ENCODE measurements around the gene SMARCC1. TPM values are rescaled to one million over a fixed set of nuclear protein-coding genes. Genes with fewer than 3 reads are reported as not detected.

The SMARCC1 gene
- total and polyA plus RNA-seq, 2 donors from 2014 or later, result 11.6 to 80.4 TPM

- Histone ChIP-seq H3K4me1 (ENCODE audit: control insufficient read depth in 2 of 3, insufficient read depth in 2 of 3, low read depth in 1 of 3, low read length in 3 of 3) (no peaks in the 10 kb centered on the region), H3K36me3 (ENCODE audit: control insufficient read depth in 2 of 3, insufficient read depth in 3 of 3, low read length in 3 of 3) (peaks cover 5 to 30% (median 6%) of the 10 kb centered on the region in 3 donors), H3K27ac (ENCODE audit: low read depth in 2 of 2, low read length in 2 of 2) (no peak overlapping the region), H3K9ac (ENCODE audit: low read length in 3 of 3) (no peak overlapping the region), H3K9me3 (ENCODE audit: control insufficient read depth in 2 of 3, insufficient read depth in 1 of 3, low read length in 3 of 3) (no peaks in the 10 kb centered on the region), H3K27me3 (ENCODE audit: control insufficient read depth, insufficient read depth, low read length) (no peaks in the 10 kb centered on the region), H3K4me3 (ENCODE audit: low read length in 3 of 3) (no peak overlapping the region)
- intact Hi-C loops (cut with DNase I), result no loop called here
- DNase-seq (no peak), FAIRE-seq (no peak)
- TF ChIP-seq CTCF (IDR thresholded peaks at IDR 0.05; ENCODE audit: borderline replicate concordance, extremely low read depth, insufficient read depth), result no peak
Measured at GRCh38 chr3:47603332-47603731, 178.4 kb downstream of the SMARCC1 start.

GRCh38 chr3:47601281-47601680 lies 180.4 kb downstream of the SMARCC1 start:
- intact Hi-C loops (cut with DNase I), result no loop called here
- Histone ChIP-seq H3K9me3 (ENCODE audit: control insufficient read depth in 2 of 3, insufficient read depth in 1 of 3, low read length in 3 of 3) (no peaks in the 10 kb centered on the region), H3K27me3 (ENCODE audit: control insufficient read depth, insufficient read depth, low read length) (no peaks in the 10 kb centered on the region), H3K4me3 (ENCODE audit: low read length in 3 of 3) (no peak overlapping the region), H3K36me3 (ENCODE audit: control insufficient read depth in 2 of 3, insufficient read depth in 3 of 3, low read length in 3 of 3) (peaks cover 4 to 26% (median 7%) of the 10 kb centered on the region in 3 donors), H3K4me1 (ENCODE audit: control insufficient read depth in 2 of 3, insufficient read depth in 2 of 3, low read depth in 1 of 3, low read length in 3 of 3) (no peaks in the 10 kb centered on the region), H3K27ac (ENCODE audit: low read depth in 2 of 2, low read length in 2 of 2) (no peak overlapping the region), H3K9ac (ENCODE audit: low read length in 3 of 3) (no peak overlapping the region)
- DNase-seq, result no peak
- no peak for TF ChIP-seq CTCF (IDR thresholded peaks at IDR 0.05; ENCODE audit: borderline replicate concordance, extremely low read depth, insufficient read depth)
- FAIRE-seq, result no peak

- TF ChIP-seq CTCF (IDR thresholded peaks at IDR 0.05; ENCODE audit: borderline replicate concordance, extremely low read depth, insufficient read depth), result no peak
- no peak overlapping the region for H3K27ac ChIP-seq (ENCODE audit: low read depth in 2 of 2, low read length in 2 of 2)
- H3K4me3 ChIP-seq (ENCODE audit: low read length in 3 of 3), result no peak overlapping the region
- intact Hi-C loops (cut with DNase I), result no loop called here
- no peaks in the 10 kb centered on the region for H3K9me3 ChIP-seq (ENCODE audit: control insufficient read depth in 2 of 3, insufficient read depth in 1 of 3, low read length in 3 of 3)
- H3K9ac ChIP-seq (ENCODE audit: low read length in 3 of 3), result no peak overlapping the region
- no peaks in the 10 kb centered on the region for H3K4me1 ChIP-seq (ENCODE audit: control insufficient read depth in 2 of 3, insufficient read depth in 2 of 3, low read depth in 1 of 3, low read length in 3 of 3)
- H3K27me3 ChIP-seq (ENCODE audit: control insufficient read depth, insufficient read depth, low read length), result no peaks in the 10 kb centered on the region
- FAIRE-seq, result no peak
- DNase-seq, result no peak
- peaks cover 2 to 18% (median 14%) of the 10 kb centered on the region in 3 donors for H3K36me3 ChIP-seq (ENCODE audit: control insufficient read depth in 2 of 3, insufficient read depth in 3 of 3, low read length in 3 of 3)
Measured at GRCh38 chr3:47594792-47595191, 186.9 kb downstream of the SMARCC1 start.

Measured in kidney (tissue), 14 donors.